Hepatocyte (in vitro differentiated cells): ENCODE results near the gene SEMA4C. TPM values are rescaled to one million over a fixed set of nuclear protein-coding genes. Genes with fewer than 3 reads are reported as not detected.

Experiments
- DNase-seq: peaks from one replicate; pipeline ENCODE4 v3.0.0-alpha.2; 2016; ENCODE audit warnings: low spot score
- H2AFZ ChIP-seq: fragments of 200-600 bp; sonication (generic); 2 replicates; pipeline ENCODE4 v1.6.0; 2016; ENCODE audit warnings: antibody characterized with exemption, mild to moderate bottlenecking
- H3K27ac ChIP-seq: fragments of 200-600 bp; sonication (generic); 2 replicates; pipeline ENCODE4 v1.5.1; 2016; ENCODE audit warnings: mild to moderate bottlenecking
- H3K27me3 ChIP-seq: fragments of 200-600 bp; sonication (generic); 2 replicates; pipeline ENCODE4 v1.6.1; 2016
- H3K36me3 ChIP-seq: fragments of 200-600 bp; sonication (generic); replicated peaks from 2 replicates; pipeline ENCODE4 v1.5.1; 2016; ENCODE audit warnings: low read depth; ENCODE audit not compliant: insufficient read depth
- H3K4me1 ChIP-seq: fragments of 200-600 bp; sonication (generic); 2 replicates; pipeline ENCODE4 v1.5.1; 2016; ENCODE audit warnings: mild to moderate bottlenecking, moderate library complexity; ENCODE audit not compliant: insufficient read depth
- H3K4me2 ChIP-seq: fragments of 200-600 bp; sonication (generic); 2 replicates; pipeline ENCODE4 v1.6.0; 2016
- H3K4me3 ChIP-seq: fragments of 200-600 bp; sonication (generic); 2 replicates; pipeline ENCODE4 v1.5.1; 2016; ENCODE audit warnings: mild to moderate bottlenecking
- H3K79me2 ChIP-seq: fragments of 200-600 bp; sonication (generic); 2 replicates; pipeline ENCODE4 v1.6.0; 2017; ENCODE audit warnings: mild to moderate bottlenecking
- H3K9me2 ChIP-seq: fragments of 200-600 bp; sonication (generic); replicated peaks from 2 replicates; pipeline ENCODE4 v1.6.0; 2017; ENCODE audit warnings: mild to moderate bottlenecking; ENCODE audit not compliant: insufficient read depth
- H3K9me3 ChIP-seq: fragments of 200-600 bp; sonication (generic); 2 replicates; pipeline ENCODE4 v1.5.1; 2016; ENCODE audit warnings: low read depth, mild to moderate bottlenecking
- H4K20me1 ChIP-seq: fragments of 200-600 bp; sonication (generic); 2 replicates; pipeline ENCODE4 v1.6.0; 2016; ENCODE audit warnings: mild to moderate bottlenecking; ENCODE audit not compliant: insufficient read depth, poor library complexity, severe bottlenecking
- CTCF ChIP-seq: fragments of 200-600 bp; sonication (generic); IDR thresholded peaks from 2 replicates; pipeline ENCODE4 v1.5.1; 2016; ENCODE audit warnings: antibody characterized with exemption, mild to moderate bottlenecking; ENCODE audit not compliant: poor library complexity
- EZH2 ChIP-seq: fragments of 200-600 bp; sonication (generic); IDR thresholded peaks from 2 replicates; pipeline ENCODE4 v1.6.1; 2016; ENCODE audit warnings: antibody characterized with exemption, mild to moderate bottlenecking, borderline replicate concordance
- EZH2phosphoT487 ChIP-seq: fragments of 200-600 bp; sonication (generic); IDR thresholded peaks from one replicate; pipeline ENCODE4 v1.6.1; 2018; ENCODE audit warnings: antibody characterized with exemption, mild to moderate bottlenecking, low read depth, moderate library complexity; ENCODE audit not compliant: unreplicated experiment, severe bottlenecking
- WGBS: methylation state at CpG from one replicate; pipeline ENCODE4 v1.1.6; 2016; ENCODE audit warnings: low lambda C conversion rate; ENCODE audit errors: missing lambda C conversion rate; 5-methylcytosine and 5-hydroxymethylcytosine counted together
- polyA plus RNA-seq: library from polyadenylated mRNA; unstranded; fragments of >200 nt; fragmentation: Nextera tagmentation; extraction: Ambion mirVana; gene quantifications from 2 replicates; pipeline ENCODE4 v1.2.1, GENCODE V29; 2016
- total RNA-seq: library from RNA; depleted of rRNA; stranded (reverse); fragments of >200 nt; gene quantifications from 2 replicates; pipeline ENCODE4 v1.2.3, GENCODE V29; 2014

The SEMA4C gene
- total and polyA plus RNA-seq, 2 experiments from 2014 or later = 28.6 to 37.5 TPM

DNA sequence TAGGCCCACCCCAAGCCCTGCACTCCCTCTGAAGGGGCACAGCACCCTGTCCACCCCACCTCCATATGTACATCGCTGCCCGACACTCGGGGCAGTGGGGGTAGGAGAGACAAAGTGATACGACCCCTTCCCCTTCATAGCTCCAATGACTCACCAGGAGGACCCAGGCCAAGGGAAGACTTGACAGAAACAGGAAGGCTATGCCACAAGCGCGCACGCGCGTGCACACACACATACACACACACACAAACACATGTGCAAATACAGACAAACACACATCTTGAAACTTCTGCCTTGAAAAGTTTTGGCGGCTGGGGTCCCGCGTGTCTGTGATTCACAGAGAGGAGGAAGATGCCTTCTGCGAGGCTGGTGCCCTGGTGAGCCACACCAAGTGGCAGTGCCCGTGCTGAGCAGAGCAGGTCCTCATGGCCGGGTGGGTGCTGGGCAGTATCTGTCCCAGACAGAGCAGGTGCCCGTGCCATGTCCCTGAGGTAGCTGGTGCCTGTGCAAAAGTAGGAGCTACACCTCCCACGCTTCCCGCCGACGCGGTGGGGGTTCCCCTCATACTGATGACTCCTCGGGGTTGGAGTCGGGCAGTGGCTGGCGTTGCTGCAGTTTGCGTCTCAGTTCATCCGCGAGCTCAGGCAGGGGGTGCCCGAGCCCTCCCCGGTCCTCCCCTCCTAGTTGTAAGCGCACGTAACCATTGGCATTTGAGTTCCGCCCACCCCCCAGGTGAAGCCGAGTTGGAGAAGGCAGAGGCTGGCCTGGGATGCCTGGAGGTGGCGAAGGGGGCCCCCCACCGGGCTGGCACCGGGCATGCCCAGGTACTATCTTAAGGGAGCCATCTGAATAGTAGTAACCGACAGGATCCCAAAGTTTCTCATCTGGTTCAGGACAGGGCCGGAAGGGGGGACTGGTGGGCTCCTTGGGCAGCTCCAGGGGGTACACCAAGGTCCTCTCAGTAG is 9.5 kb downstream of the SEMA4C start:
- no peaks in the 10 kb centered on the region for H3K27me3 ChIP-seq
- H3K4me2 ChIP-seq = no peak overlapping the region
- H3K9me3 ChIP-seq = no peaks in the 10 kb centered on the region
- H3K4me1 ChIP-seq = peaks cover 32% of the 10 kb centered on the region
- no peaks in the 10 kb centered on the region for H3K9me2 ChIP-seq
- 93% methylated on average over 38 of the region's 38 CpGs for WGBS
- no peak overlapping the region for H2AFZ ChIP-seq
- H3K36me3 ChIP-seq = no peaks in the 10 kb centered on the region
- H3K79me2 ChIP-seq = peaks cover 40% of the 10 kb centered on the region
- no peak for TF ChIP-seq EZH2phosphoT487
- no peak for TF ChIP-seq EZH2
- no peak for TF ChIP-seq CTCF
- H3K4me3 ChIP-seq = no peak overlapping the region
- peak overlapping the region; percentile 64 for H3K27ac ChIP-seq
- H4K20me1 ChIP-seq = peaks cover 30% of the 10 kb centered on the region
- DNase-seq = no peak

DNA sequence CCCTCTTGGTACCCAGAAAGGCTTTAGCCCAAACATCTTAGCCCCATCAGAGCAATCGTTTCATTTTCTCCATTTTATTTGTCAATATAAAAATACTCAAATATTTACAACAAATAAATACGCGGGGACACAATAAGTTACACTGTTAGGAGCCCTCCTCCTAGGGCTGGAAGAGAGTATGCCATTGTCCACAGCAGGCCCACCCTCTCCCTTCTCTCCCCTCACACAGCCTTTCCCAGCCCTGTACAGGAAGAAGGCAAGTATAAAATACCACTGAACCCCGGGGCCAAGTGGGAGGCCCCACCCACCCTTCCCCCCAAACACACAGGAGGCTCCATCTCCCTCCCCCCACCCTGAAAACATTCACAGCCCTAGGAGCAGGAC is 10.2 kb downstream of the SEMA4C start:
- peaks cover 32% of the 10 kb centered on the region for H3K4me1 ChIP-seq

DNA sequence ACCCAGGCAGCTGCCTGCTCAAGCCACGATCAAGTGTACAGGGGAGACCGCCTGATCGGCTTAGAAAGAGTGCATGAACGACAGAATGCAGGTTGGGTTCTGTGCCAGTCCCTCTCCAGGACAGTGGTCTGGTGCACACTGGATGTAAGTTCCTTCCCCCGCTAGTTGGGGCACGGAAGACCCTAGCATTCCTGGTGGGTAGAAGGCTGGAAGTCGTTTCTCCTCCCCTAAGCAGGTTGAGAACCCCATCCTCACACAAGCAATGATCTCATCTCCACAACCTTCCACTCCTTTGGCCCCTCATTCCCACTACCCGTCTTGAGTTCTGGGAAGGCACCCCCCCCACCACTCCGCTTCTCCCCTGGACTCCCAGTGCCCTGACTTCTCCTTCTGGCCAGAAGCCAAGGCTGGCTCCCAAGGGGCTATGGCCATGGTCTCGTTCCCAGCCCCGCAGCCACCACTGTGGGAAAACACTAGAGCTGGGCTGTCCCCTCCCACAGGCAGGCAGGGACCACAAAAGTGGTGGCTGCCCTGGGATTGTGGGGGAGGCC is 10.7 kb downstream of the SEMA4C start:
- no peaks in the 10 kb centered on the region for H3K27me3 ChIP-seq
- H2AFZ ChIP-seq = no peak overlapping the region
- TF ChIP-seq EZH2 (no peak), EZH2phosphoT487 (no peak), CTCF (no peak)
- H3K9me3 ChIP-seq = no peaks in the 10 kb centered on the region
- H3K4me2 ChIP-seq = peak overlapping the region; percentile 84
- peak overlapping the region; percentile 64 for H3K27ac ChIP-seq
- 40% methylated on average over 11 of the region's 11 CpGs for WGBS
- no peaks in the 10 kb centered on the region for H3K9me2 ChIP-seq
- no peak overlapping the region for H3K4me3 ChIP-seq
- H3K36me3 ChIP-seq = no peaks in the 10 kb centered on the region
- no peak for DNase-seq
- H3K79me2 ChIP-seq = peaks cover 38% of the 10 kb centered on the region
- H4K20me1 ChIP-seq = peaks cover 19% of the 10 kb centered on the region
- peaks cover 32% of the 10 kb centered on the region for H3K4me1 ChIP-seq

More for the DNA sequence above, 10.2 kb downstream of the SEMA4C start:
- no peak for TF ChIP-seq EZH2
- TF ChIP-seq EZH2phosphoT487 = no peak
- no peak for TF ChIP-seq CTCF
- DNase-seq = no peak
- Histone ChIP-seq H2AFZ (no peak overlapping the region), H3K27me3 (no peaks in the 10 kb centered on the region), H3K4me2 (peak overlapping the region; percentile 84), H3K27ac (peak overlapping the region; percentile 64), H3K9me2 (no peaks in the 10 kb centered on the region), H3K9me3 (no peaks in the 10 kb centered on the region), H3K79me2 (peaks cover 40% of the 10 kb centered on the region), H3K4me3 (no peak overlapping the region), H3K36me3 (no peaks in the 10 kb centered on the region), H4K20me1 (peaks cover 24% of the 10 kb centered on the region)
- WGBS = 65% methylated on average over 4 of the region's 4 CpGs
